Ovary (tissue), 3 donors: ENCODE measurements around the gene TOP3B.

Experiments
- POLR2A ChIP-seq: fragments of 450-650 bp; IDR thresholded peaks from one replicate; pipeline ENCODE4 v1.6.1; 2017; ENCODE audit warnings: antibody characterized with exemption, mild to moderate bottlenecking, moderate library complexity
- TF ChIP-seq, protein P1 (sequence below), 3 donors: fragments of 450-650 bp in 2 of 3; fragments of 200-600 bp in 1 of 3; IDR thresholded peaks; one replicate each; pipeline versions ENCODE4 v1.5.1 to v1.8.0; 2016 to 2022; ENCODE audit warnings: antibody characterized with exemption in 3 of 3, mild to moderate bottlenecking in 1 of 3
- donor health status: DM: no; HTN: no; CAD: no.

DNA sequence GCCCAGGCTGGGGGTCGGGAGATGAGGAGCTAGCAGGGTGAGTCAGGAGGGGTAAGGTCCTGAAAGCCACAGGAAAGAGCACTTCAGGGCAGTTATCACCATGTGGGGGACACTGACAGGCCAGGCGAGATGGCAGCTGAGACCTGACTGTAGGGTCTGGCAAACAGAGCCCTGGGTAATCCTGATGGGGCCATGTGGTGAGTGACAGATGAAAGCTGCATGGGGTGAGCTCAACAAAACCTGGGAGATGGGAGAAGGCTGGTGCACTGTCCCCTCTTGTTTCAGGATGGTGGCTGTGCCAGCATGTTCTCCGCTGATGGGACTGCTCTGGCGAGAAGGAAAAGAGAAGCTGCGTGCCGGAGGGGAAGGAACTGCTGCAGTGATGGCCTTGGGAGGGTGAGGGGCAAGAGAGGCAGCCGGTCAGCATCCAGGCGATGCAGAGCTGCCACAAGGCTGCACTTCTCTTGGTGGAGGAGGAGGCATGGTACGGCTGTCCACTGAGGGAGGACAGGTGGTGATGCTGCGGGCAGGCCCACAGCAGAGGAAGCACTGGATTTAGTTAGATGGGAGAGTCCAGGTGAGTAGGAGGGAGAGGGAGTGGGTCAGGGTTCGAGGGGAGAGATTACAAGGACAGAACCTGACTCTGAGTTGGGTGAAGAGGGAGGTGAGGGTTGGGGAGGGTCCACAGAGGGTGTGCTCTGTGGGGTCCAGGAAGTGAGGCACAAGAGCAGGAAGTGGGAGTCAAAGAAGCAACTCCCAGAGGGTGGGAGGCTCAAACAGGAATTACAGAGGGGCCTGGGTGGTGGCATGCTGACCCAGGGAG, 3.8 kb downstream of the TOP3B start:
- TF ChIP-seq, protein P1, sequence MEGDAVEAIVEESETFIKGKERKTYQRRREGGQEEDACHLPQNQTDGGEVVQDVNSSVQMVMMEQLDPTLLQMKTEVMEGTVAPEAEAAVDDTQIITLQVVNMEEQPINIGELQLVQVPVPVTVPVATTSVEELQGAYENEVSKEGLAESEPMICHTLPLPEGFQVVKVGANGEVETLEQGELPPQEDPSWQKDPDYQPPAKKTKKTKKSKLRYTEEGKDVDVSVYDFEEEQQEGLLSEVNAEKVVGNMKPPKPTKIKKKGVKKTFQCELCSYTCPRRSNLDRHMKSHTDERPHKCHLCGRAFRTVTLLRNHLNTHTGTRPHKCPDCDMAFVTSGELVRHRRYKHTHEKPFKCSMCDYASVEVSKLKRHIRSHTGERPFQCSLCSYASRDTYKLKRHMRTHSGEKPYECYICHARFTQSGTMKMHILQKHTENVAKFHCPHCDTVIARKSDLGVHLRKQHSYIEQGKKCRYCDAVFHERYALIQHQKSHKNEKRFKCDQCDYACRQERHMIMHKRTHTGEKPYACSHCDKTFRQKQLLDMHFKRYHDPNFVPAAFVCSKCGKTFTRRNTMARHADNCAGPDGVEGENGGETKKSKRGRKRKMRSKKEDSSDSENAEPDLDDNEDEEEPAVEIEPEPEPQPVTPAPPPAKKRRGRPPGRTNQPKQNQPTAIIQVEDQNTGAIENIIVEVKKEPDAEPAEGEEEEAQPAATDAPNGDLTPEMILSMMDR (IDR thresholded peaks at IDR 0.05): no peak
- TF ChIP-seq POLR2A: no peak
